Stomach (tissue), 4 donors: Measurements from ENCODE around the gene MAGI1.

Source experiments
- CTCF ChIP-seq, 7 experiments: fragments of 450-650 bp in 4 of 7; fragments of 200-600 bp in 3 of 7; sonication (generic) in 3 of 7; IDR thresholded peaks; one replicate each; pipeline ENCODE4 v1.5.1; 2016 to 2019; ENCODE audit warnings: antibody characterized with exemption in 7 of 7, control low read depth in 2 of 7, mild to moderate bottlenecking in 1 of 7
- EP300 ChIP-seq: sonication (generic); formaldehyde crosslinking; IDR thresholded peaks from one replicate; pipeline ENCODE4 v1.6.1; 2017; ENCODE audit warnings: antibody characterized with exemption
- POLR2A ChIP-seq, 4 donors: fragments of 450-650 bp; IDR thresholded peaks; one replicate each; pipeline ENCODE4 v1.6.1; 2016; ENCODE audit warnings: antibody characterized with exemption in 4 of 4, control low read depth in 2 of 4, mild to moderate bottlenecking in 1 of 4, moderate library complexity in 1 of 4

GRCh38 chr3:65873028-65873427 is 165.7 kb downstream of the MAGI1 start:
- no peak for TF ChIP-seq CTCF (IDR thresholded peaks at IDR 0.05)
- no peak for TF ChIP-seq EP300
- TF ChIP-seq POLR2A (IDR thresholded peaks at IDR 0.05) = no peak
